Gastroesophageal sphincter (tissue), 4 donors: Measurements from ENCODE around the gene ARHGEF2. TPM values are rescaled to one million over a fixed set of nuclear protein-coding genes. Genes with fewer than 3 reads are reported as not detected.

Experiments
- ATAC-seq: fragments of 150-250 bp; one replicate; pipeline ENCODE4 v1.9.1; 2016; ENCODE audit warnings: mild to moderate bottlenecking, moderate library complexity
- H3K27ac ChIP-seq, 4 donors: fragments of 200-600 bp; sonication (generic) in 3 of 4; 1 replicate in 3 of 4; 2 replicates in 1 of 4; pipeline ENCODE4 v1.5.1; 2016 to 2019
- H3K27me3 ChIP-seq: fragments of 200-600 bp; sonication (generic); one replicate; pipeline ENCODE4 v1.5.1; 2019
- H3K36me3 ChIP-seq, 2 donors: fragments of 200-600 bp; sonication (generic); one replicate each; pipeline ENCODE4 v1.5.1; 2019; ENCODE audit warnings: control low read depth in 1 of 2
- H3K4me1 ChIP-seq, 3 donors: fragments of 200-600 bp; sonication (generic); 1 replicate in 2 of 3; 2 replicates in 1 of 3; pipeline ENCODE4 v1.5.1; 2016 to 2019; ENCODE audit warnings: control low read depth in 2 of 3
- H3K4me3 ChIP-seq, 2 donors: fragments of 200-600 bp; sonication (generic); one replicate each; pipeline ENCODE4 v1.5.1; 2019; ENCODE audit warnings: mild to moderate bottlenecking in 1 of 2, moderate library complexity in 1 of 2
- H3K9me3 ChIP-seq, 3 donors: fragments of 200-600 bp; sonication (generic); one replicate each; pipeline ENCODE4 v1.5.1; 2017 to 2019; ENCODE audit warnings: control low read depth in 2 of 3
- EP300 ChIP-seq: sonication (generic); formaldehyde crosslinking; IDR thresholded peaks from one replicate; pipeline ENCODE4 v1.6.1; 2017; ENCODE audit warnings: antibody characterized with exemption, mild to moderate bottlenecking
- POLR2A ChIP-seq, 2 donors: fragments of 450-650 bp; IDR thresholded peaks; one replicate each; pipeline ENCODE4 v1.6.1; 2017; ENCODE audit warnings: antibody characterized with exemption in 2 of 2, mild to moderate bottlenecking in 2 of 2, moderate library complexity in 1 of 2
- POLR2AphosphoS5 ChIP-seq: sonication (generic); formaldehyde crosslinking; IDR thresholded peaks from one replicate; pipeline ENCODE4 v1.6.1; 2017; ENCODE audit warnings: antibody characterized with exemption
- WGBS, 2 donors: methylation state at CpG; one replicate each; pipeline ENCODE4 v1.1.5; 2018; ENCODE audit warnings: low coverage in 1 of 2; 5-methylcytosine and 5-hydroxymethylcytosine counted together
- total RNA-seq, 4 donors: library from RNA; depleted of rRNA; stranded (reverse); fragments of >200 nt; gene quantifications; one replicate each; pipeline ENCODE4 v1.1.0, GENCODE V29; 2016
- TF ChIP-seq, protein P1 (sequence below), 4 experiments: fragments of 200-600 bp in 2 of 4; fragments of 450-650 bp in 2 of 4; sonication (generic) in 1 of 4; IDR thresholded peaks; one replicate each; pipeline ENCODE4 v1.5.1; 2017 to 2019; ENCODE audit warnings: antibody characterized with exemption in 4 of 4, mild to moderate bottlenecking in 2 of 4, moderate library complexity in 2 of 4

Gene ARHGEF2
- total RNA-seq, 4 donors from 2014 or later = 69.7 to 94.0 (median 82.6) TPM

DNA sequence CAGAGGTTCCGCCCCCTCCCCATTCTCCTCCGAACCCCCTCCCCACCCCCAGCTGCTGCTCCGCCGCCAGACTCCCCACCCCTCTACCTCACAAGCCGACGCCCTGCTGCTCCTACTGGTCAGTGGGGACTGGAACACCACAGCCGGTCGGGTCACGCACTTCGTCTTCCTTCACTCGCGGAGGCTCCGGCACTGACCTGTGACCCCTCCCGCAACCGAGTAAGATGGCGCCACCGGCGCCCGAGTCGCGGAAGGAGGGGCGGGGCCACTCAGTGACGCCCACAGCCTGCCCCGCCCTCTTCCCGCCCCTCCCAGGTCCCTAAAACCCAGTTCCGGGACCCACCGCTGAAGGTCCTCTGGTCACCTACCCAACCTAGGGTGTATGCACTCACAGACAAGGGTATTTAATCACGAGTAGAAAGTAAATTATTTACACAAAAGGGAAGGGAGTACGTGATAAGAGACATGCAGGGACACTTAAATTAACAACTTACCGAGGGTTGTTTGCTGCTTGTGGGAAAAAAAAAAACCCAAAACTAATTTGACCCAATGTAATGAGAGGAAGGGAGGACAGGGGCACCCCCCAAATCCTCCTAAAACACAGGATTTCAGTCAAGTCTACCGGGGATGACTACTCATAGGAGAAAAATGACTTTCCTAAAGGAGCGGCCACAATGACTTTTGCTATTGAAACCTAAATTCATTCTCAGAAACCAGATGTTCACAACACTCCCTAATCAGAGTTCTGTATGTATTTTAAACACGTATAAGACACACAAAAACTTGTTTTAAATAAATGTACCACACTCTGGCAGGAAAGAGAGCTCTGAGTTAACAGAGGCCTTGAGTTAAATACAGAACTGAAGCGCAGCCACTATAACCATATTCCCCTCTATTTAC, 66.9 kb downstream of the ARHGEF2 start, which contains the start of gene RIT1:
RIT1 (minus strand) TSS at position 194 of the 900 bp plus-strand sequence. CDS start 588 bp downstream, outside the sequence.
- 18 to 20% methylated on average over 7 to 9 of the region's 34 CpGs for WGBS, 2 donors
- peaks cover 11 to 77% of the 10 kb centered on the region in 2 donors for H3K36me3 ChIP-seq
- peak; percentile 96 for ATAC-seq
- no peaks in the 10 kb centered on the region for H3K9me3 ChIP-seq
- H3K27ac ChIP-seq = peak within 1 kb of the TSS; percentile 94 to 98 (median 95)
- peak within 1 kb of the TSS; percentile 87 to 99 for H3K4me3 ChIP-seq
- peaks cover 3 to 36% (median 5%) of the 10 kb centered on the region in 3 donors for H3K4me1 ChIP-seq
- H3K27me3 ChIP-seq = no peaks in the 10 kb centered on the region
- TF ChIP-seq EP300 (no peak), POLR2AphosphoS5 (peak; percentile 85), POLR2A (IDR thresholded peaks at IDR 0.05) (peak; percentile 44 to 48)
- TF ChIP-seq, protein P1, sequence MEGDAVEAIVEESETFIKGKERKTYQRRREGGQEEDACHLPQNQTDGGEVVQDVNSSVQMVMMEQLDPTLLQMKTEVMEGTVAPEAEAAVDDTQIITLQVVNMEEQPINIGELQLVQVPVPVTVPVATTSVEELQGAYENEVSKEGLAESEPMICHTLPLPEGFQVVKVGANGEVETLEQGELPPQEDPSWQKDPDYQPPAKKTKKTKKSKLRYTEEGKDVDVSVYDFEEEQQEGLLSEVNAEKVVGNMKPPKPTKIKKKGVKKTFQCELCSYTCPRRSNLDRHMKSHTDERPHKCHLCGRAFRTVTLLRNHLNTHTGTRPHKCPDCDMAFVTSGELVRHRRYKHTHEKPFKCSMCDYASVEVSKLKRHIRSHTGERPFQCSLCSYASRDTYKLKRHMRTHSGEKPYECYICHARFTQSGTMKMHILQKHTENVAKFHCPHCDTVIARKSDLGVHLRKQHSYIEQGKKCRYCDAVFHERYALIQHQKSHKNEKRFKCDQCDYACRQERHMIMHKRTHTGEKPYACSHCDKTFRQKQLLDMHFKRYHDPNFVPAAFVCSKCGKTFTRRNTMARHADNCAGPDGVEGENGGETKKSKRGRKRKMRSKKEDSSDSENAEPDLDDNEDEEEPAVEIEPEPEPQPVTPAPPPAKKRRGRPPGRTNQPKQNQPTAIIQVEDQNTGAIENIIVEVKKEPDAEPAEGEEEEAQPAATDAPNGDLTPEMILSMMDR (IDR thresholded peaks at IDR 0.05) = peak in 3 of 4 experiments; percentile 21 to 50 (median 49)

DNA sequence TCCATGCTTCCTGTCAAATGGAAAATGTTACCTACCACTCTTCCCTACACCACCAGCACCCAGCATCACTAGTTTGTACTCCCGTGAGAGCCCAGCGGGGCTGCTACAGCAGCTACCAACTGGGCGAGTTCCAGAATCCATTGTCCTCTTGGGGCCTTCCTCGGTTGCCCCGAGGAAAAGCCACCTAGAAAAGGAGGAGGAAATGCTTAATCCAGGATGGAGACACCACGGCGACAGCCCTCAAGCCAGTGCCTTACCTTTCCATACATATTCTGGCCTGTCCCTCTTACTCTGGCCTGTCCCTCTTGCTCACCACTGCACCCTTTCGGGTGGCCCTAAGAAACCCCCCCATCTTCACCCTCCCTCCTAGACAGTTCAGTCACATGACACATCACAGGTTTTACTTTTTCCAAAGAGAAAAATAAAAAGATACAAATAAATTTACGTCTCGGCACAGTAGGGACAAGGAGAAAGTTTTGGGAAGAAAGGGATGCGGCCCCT, 67.7 kb downstream of the ARHGEF2 start:
- H3K9me3 ChIP-seq = no peaks in the 10 kb centered on the region
- peaks cover 3 to 41% (median 5%) of the 10 kb centered on the region in 3 donors for H3K4me1 ChIP-seq
- WGBS, 2 donors = 0 to 2% methylated on average over 7 to 8 of the region's 11 CpGs
- H3K27me3 ChIP-seq = no peaks in the 10 kb centered on the region
- TF ChIP-seq EP300 (no peak), POLR2AphosphoS5 (no peak), POLR2A (IDR thresholded peaks at IDR 0.05) (no peak)
- TF ChIP-seq, protein P1 (IDR thresholded peaks at IDR 0.05) = no peak
- peak overlapping the region; percentile 87 to 99 for H3K4me3 ChIP-seq
- ATAC-seq = peak; percentile 74
- H3K36me3 ChIP-seq = peaks cover 11 to 77% of the 10 kb centered on the region in 2 donors
- peak overlapping the region; percentile 94 to 98 (median 95) for H3K27ac ChIP-seq

DNA sequence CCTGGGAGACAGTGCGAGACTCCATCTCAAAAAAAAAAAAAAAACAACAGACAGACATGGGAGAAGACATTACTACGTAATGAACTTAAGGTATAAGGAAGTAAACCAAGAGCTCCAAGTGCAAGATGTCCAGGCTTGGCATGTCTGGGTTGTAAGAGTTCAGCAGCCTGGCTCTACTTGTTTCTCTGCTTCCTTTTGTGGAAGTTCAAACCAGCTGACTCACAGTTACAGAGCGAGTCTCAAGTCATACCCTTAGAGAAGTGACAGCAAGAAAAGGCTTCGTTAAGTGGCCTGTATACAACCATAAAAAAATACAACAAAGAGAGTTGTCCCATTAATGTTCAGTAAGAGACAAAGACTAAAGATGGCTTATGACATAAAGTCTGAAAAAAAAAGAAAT, 68.5 kb downstream of the ARHGEF2 start:
- Histone ChIP-seq H3K4me3 (peak overlapping the region in 1 of 2 donors; percentile 87), H3K4me1 (peaks cover 3 to 43% (median 5%) of the 10 kb centered on the region in 3 donors), H3K36me3 (peaks cover 11 to 77% of the 10 kb centered on the region in 2 donors), H3K27ac (peak overlapping the region in 3 of 4 donors; percentile 95 to 98 (median 95)), H3K9me3 (no peaks in the 10 kb centered on the region), H3K27me3 (no peaks in the 10 kb centered on the region)
- ATAC-seq = no peak
- 29 to 65% methylated on average over 3 to 4 of the region's 4 CpGs for WGBS, 2 donors
- TF ChIP-seq POLR2AphosphoS5 = no peak
- no peak for TF ChIP-seq EP300
- no peak for TF ChIP-seq POLR2A (IDR thresholded peaks at IDR 0.05)
- TF ChIP-seq, protein P1 (IDR thresholded peaks at IDR 0.05) = no peak

DNA sequence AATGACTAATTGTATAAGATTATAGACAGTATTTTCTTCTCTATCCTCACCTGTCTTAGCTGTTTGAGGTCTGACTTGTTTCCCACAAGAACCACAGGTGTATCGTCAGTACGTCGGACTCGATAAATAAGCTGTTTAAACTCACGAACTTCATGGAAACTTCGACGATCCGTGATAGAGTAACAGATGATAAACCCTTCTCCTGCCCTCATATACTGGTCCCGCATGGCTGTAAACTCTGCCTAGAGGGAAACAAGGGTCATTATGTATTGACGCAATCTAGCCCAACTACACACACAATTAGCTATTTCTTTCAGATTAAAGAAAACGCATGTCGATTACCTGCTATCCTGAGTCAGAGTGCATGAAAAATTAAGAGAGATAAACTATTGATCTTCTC, 74.1 kb downstream of the ARHGEF2 start:
- 93 to 95% methylated on average over 9 to 12 of the region's 12 CpGs for whole genome bisulfite sequencing, 2 donors

More for the DNA sequence above, 74.1 kb downstream of the ARHGEF2 start:
- TF ChIP-seq EP300 = no peak
- TF ChIP-seq, protein P1 (IDR thresholded peaks at IDR 0.05) = no peak
- no peak for TF ChIP-seq POLR2A (IDR thresholded peaks at IDR 0.05)
- TF ChIP-seq POLR2AphosphoS5 = no peak
- no peak for ATAC-seq
- no peak overlapping the region for H3K4me3 ChIP-seq
- H3K4me1 ChIP-seq = peaks cover 0 to 22% (median 0%) of the 10 kb centered on the region in 3 donors
- H3K27me3 ChIP-seq = no peaks in the 10 kb centered on the region
- no peaks in the 10 kb centered on the region for H3K9me3 ChIP-seq
- peaks cover 0 to 100% of the 10 kb centered on the region in 2 donors for H3K36me3 ChIP-seq
- H3K27ac ChIP-seq = no peak overlapping the region
